Heart left ventricle (tissue), 16 donors: ENCODE results near the gene FANCG. TPM values are rescaled to one million over a fixed set of nuclear protein-coding genes. Genes with fewer than 3 reads are reported as not detected.

Experiments used
- ATAC-seq, 4 donors: fragments of 200-7000 bp; cut with Tn5 transposase; one replicate each; pipeline ENCODE4 v1.9.1; 2020 to 2022; ENCODE audit warnings: moderate library complexity in 4 of 4, mild to moderate bottlenecking in 3 of 4, moderate number of reproducible peaks in 1 of 4
- DNase-seq, 5 donors: peaks; one replicate each; pipeline ENCODE4 v3.0.0-alpha.2; 2020
- H3K27ac ChIP-seq, 12 donors: fragments of 200-600 bp; sonication (generic) in 4 of 12; one replicate each; pipeline versions ENCODE4 v1.5.0 to v1.8.0; 2016 to 2022; ENCODE audit warnings: mild to moderate bottlenecking in 2 of 12
- H3K27me3 ChIP-seq, 9 donors: fragments of 200-600 bp; sonication (generic) in 2 of 9; one replicate each; pipeline versions ENCODE4 v1.5.1 to v1.8.0; 2016 to 2022; ENCODE audit warnings: mild to moderate bottlenecking in 3 of 9
- H3K36me3 ChIP-seq, 9 donors: fragments of 200-600 bp; sonication (generic) in 2 of 9; one replicate each; pipeline versions ENCODE4 v1.5.0 to v1.8.0; 2018 to 2022; ENCODE audit warnings: mild to moderate bottlenecking in 2 of 9
- H3K4me1 ChIP-seq, 12 donors: fragments of 200-600 bp; sonication (generic) in 4 of 12; one replicate each; pipeline versions ENCODE4 v1.5.0 to v1.8.0; 2016 to 2022; ENCODE audit warnings: mild to moderate bottlenecking in 3 of 12
- H3K4me3 ChIP-seq, 12 donors: fragments of 200-600 bp; sonication (generic) in 4 of 12; one replicate each; pipeline versions ENCODE4 v1.5.0 to v1.8.0; 2017 to 2022; ENCODE audit warnings: mild to moderate bottlenecking in 9 of 12, moderate library complexity in 4 of 12
- H3K9me3 ChIP-seq, 12 donors: fragments of 200-600 bp; sonication (generic) in 4 of 12; one replicate each; pipeline versions ENCODE4 v1.5.0 to v1.8.0; 2016 to 2022; ENCODE audit warnings: mild to moderate bottlenecking in 1 of 12
- CTCF ChIP-seq, 12 donors: fragments of 200-600 bp; sonication (generic) in 4 of 12; IDR thresholded peaks; one replicate each; pipeline versions ENCODE4 v1.5.0 to v1.8.0; 2018 to 2022; ENCODE audit warnings: antibody characterized with exemption in 12 of 12, mild to moderate bottlenecking in 5 of 12
- POLR2A ChIP-seq, 2 donors: fragments of 450-650 bp; IDR thresholded peaks; one replicate each; pipeline ENCODE4 v1.6.1; 2017; ENCODE audit warnings: antibody characterized with exemption in 2 of 2, mild to moderate bottlenecking in 2 of 2, moderate library complexity in 2 of 2
- whole genome bisulfite sequencing, 4 donors: extraction: QIAGEN DNeasy Blood & Tissue Kit in 2 of 4; methylation state at CpG; one replicate each; pipeline versions ENCODE4 v1.1.5 to v1.1.7; 2013 to 2018; 5-methylcytosine and 5-hydroxymethylcytosine counted together
- intact Hi-C, 10 donors: fragments of 100-400 bp; cut with DNase I; formaldehyde crosslinking; loops; one replicate each; pipeline versions ENCODE4 v1.11.1 to v1.14.2; 2022
- polyA plus RNA-seq, 2 donors: library from polyadenylated mRNA; stranded (reverse); fragments of 200-250 nt; gene quantifications; one replicate each; pipeline ENCODE4 v1.2.3, GENCODE V29; 2013
- total RNA-seq, 9 donors: library from RNA; depleted of rRNA in 2 of 9; stranded (reverse); fragments of >200 nt in 2 of 9; fragmentation: NEBNext Ultra II Directional in 3 of 9; extraction: Animal tissue kit (Norgen Biotek cat#: 25700) in 3 of 9; gene quantifications; one replicate each; pipeline versions ENCODE4 v1.1.0 to v1.2.4, GENCODE V29; 2016 to 2023
- donor health status: ischemic (EF 13 %, LVEDD 7.1; RV severe dilation, severe dysfunction).
- donor health status: healthy with polysubstance abuse.
- donor health status: DM: no; HTN: yes; CAD: no.
- donor health status: DM: no; HTN: no; CAD: no.
- donor health status: ischemic (EF 25% LVEDD 6.9; RV normal size, moderate dysfunction).
- donor health status: ischemic (EF 25% LVEDD 5.7; RV mildly dilated, moderate dysfunction).
- donor health status: healthy.
- donor health status: DM: yes; HTN: yes; CAD: no.
- donor health status: ischemic (EF 35%, LVEDD 5.7; RV mildly dilated, moderate dysfunction).
- donor health status: nonischemic (EF 11% LVEDD 7.7; RV severe dilation, severe dysfunction).
- donor health status: DM: yes; HTN: yes; CAD: no.
- donor health status: PGD.
- donor health status: ischemic (EF 29% LVEDD 5.4; RV normal size, mild dysfunction).
- donor health status: nonischemic (EF 23%, LVEDD 6.1; RV moderate dilation, normal function).

The FANCG gene
- total and polyA plus RNA-seq, 11 donors, result 0.71 to 11.8 (median 2.9) TPM

- WGBS, 4 donors, result 90 to 96% (median 95%) methylated on average over 8 of the region's 8 CpGs
- Histone ChIP-seq H3K36me3 (peaks cover 0 to 33% (median 7%) of the 10 kb centered on the region in 9 donors), H3K4me3 (no peak overlapping the region), H3K27ac (no peak overlapping the region), H3K4me1 (peaks cover 10 to 37% (median 27%) of the 10 kb centered on the region in 12 donors), H3K9me3 (no peaks in the 10 kb centered on the region), H3K27me3 (no peaks in the 10 kb centered on the region)
- intact Hi-C loops, result loop anchor here in 3 of 10 donors (5.0 to 10.0 kb wide), 2 partner anchors 82 to 410 kb away; partner anchors contain the start of gene CCL27 (in 1 of the 3)
- ATAC-seq, result no peak
- no peak for DNase-seq
- TF ChIP-seq CTCF (IDR thresholded peaks at IDR 0.05) (no peak), POLR2A (IDR thresholded peaks at IDR 0.05) (no peak)
Observed at GRCh38 chr9:35074791-35075190, 5.0 kb downstream of the FANCG start.

GRCh38 chr9:35074141-35074540 is 5.6 kb downstream of the FANCG start:
- H3K4me1 ChIP-seq, result peaks cover 12 to 41% (median 31%) of the 10 kb centered on the region in 12 donors
- intact Hi-C loops, result loop anchor here in 3 of 10 donors (5.0 to 10.0 kb wide), 2 partner anchors 82 to 409 kb away; partner anchors contain the start of gene CCL27 (in 1 of the 3)
- no peak overlapping the region for H3K27ac ChIP-seq
- no peak for ATAC-seq
- H3K27me3 ChIP-seq, result no peaks in the 10 kb centered on the region
- no peaks in the 10 kb centered on the region for H3K9me3 ChIP-seq
- DNase-seq, result no peak
- 92 to 96% (median 94%) methylated on average over 6 of the region's 6 CpGs for WGBS, 4 donors
- H3K36me3 ChIP-seq, result peaks cover 0 to 33% (median 7%) of the 10 kb centered on the region in 9 donors
- TF ChIP-seq POLR2A (IDR thresholded peaks at IDR 0.05) (no peak), CTCF (IDR thresholded peaks at IDR 0.05) (no peak)
- H3K4me3 ChIP-seq, result no peak overlapping the region

DNA sequence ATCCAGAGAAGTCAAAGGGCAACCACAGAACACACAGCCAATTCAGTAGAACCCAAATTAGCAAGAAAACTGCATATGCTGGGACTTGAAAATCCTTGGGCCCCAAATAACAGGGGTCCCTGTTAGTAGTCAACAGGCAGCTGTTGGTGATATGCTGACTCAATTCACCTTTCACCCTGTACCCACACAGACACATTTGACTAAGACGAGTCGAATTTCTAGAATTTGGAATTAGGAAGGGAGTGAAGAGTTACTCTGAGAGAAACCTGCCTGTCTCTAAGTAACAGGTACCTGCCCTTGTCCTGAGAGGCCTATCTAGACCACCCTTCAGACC is 6.5 kb downstream of the FANCG start:
- no peak for ATAC-seq
- DNase-seq, result no peak
- TF ChIP-seq CTCF (IDR thresholded peaks at IDR 0.05) (no peak), POLR2A (IDR thresholded peaks at IDR 0.05) (no peak)
- H3K4me3 ChIP-seq, result peak overlapping the region in 6 of 12 donors; percentile 88 to 100 (median 94)
- intact Hi-C loops, result loop anchor here in 6 of 10 donors (2.0 to 10.0 kb wide), 5 partner anchors 24 to 408 kb away; partner anchors contain the start of genes CCL27 (in 1 of the 6), PIGO (in 1 of the 6) and STOML2 (in 1 of the 6)
- H3K27ac ChIP-seq, result peak overlapping the region in 11 of 12 donors; percentile 22 to 100 (median 100)
- WGBS, 4 donors, result 98 to 100% (median 99%) methylated on average over 2 of the region's 2 CpGs
- H3K9me3 ChIP-seq, result no peaks in the 10 kb centered on the region
- H3K4me1 ChIP-seq, result peaks cover 9 to 41% (median 32%) of the 10 kb centered on the region in 12 donors
- H3K27me3 ChIP-seq, result no peaks in the 10 kb centered on the region
- H3K36me3 ChIP-seq, result peaks cover 0 to 39% (median 8%) of the 10 kb centered on the region in 9 donors

GRCh38 chr9:35072461-35073278 is 7.1 kb downstream of the FANCG start, which contains the start of gene VCP:
VCP (minus strand) TSS chr9:35072625; CDS start chr9:35072353, 272 bp downstream.
- H3K27me3 ChIP-seq, result no peaks in the 10 kb centered on the region

More at GRCh38 chr9:35072461-35073278, 7.1 kb downstream of the FANCG start, which contains the start of gene VCP:
- intact Hi-C loops, result loop anchor here in 6 of 10 donors (1.0 to 10.0 kb wide), 6 partner anchors 24 to 408 kb away; partner anchors contain the start of genes CCL27 (in 1 of the 6), DNAJB5 (in 1 of the 6), PIGO (in 1 of the 6) and STOML2 (in 1 of the 6)
- no peak for TF ChIP-seq CTCF (IDR thresholded peaks at IDR 0.05)
- TF ChIP-seq POLR2A (IDR thresholded peaks at IDR 0.05), result peak; percentile 94 to 96
- H3K27ac ChIP-seq, result peak within 1 kb of the TSS; percentile 99 to 100 (median 100)
- DNase-seq, result peak; percentile 98 to 99 (median 99)
- 5 to 13% (median 6%) methylated on average over 20 to 54 of the region's 54 CpGs for WGBS, 4 donors
- ATAC-seq, result peak; percentile 93 to 96 (median 96)
- peak within 1 kb of the TSS; percentile 82 to 100 (median 96) for H3K4me3 ChIP-seq
- H3K4me1 ChIP-seq, result peaks cover 12 to 42% (median 35%) of the 10 kb centered on the region in 12 donors
- H3K36me3 ChIP-seq, result peaks cover 0 to 45% (median 13%) of the 10 kb centered on the region in 9 donors
- H3K9me3 ChIP-seq, result no peaks in the 10 kb centered on the region
